Endometrial microvascular endothelial cells (primary cell): ENCODE data around the gene KRI1. TPM values are rescaled to one million over a fixed set of nuclear protein-coding genes. Genes with fewer than 3 reads are reported as not detected.

Experiments
- in situ Hi-C: cut with HindIII; loops from 2 replicates; pipeline ENCODE4 v1.10.0; 2017; ENCODE audit warnings: low sequenced_read_pairs, low pct_unique_long_range_greater_than_20kb; ENCODE audit errors: inconsistent ontology term
- total RNA-seq: library from RNA; depleted of rRNA; stranded (reverse); fragments of >200 nt; gene quantifications from one replicate; pipeline ENCODE4 v1.2.3, GENCODE V29; 2015; ENCODE audit errors: inconsistent ontology term

Gene KRI1
- total RNA-seq = 10.2 TPM

DNA sequence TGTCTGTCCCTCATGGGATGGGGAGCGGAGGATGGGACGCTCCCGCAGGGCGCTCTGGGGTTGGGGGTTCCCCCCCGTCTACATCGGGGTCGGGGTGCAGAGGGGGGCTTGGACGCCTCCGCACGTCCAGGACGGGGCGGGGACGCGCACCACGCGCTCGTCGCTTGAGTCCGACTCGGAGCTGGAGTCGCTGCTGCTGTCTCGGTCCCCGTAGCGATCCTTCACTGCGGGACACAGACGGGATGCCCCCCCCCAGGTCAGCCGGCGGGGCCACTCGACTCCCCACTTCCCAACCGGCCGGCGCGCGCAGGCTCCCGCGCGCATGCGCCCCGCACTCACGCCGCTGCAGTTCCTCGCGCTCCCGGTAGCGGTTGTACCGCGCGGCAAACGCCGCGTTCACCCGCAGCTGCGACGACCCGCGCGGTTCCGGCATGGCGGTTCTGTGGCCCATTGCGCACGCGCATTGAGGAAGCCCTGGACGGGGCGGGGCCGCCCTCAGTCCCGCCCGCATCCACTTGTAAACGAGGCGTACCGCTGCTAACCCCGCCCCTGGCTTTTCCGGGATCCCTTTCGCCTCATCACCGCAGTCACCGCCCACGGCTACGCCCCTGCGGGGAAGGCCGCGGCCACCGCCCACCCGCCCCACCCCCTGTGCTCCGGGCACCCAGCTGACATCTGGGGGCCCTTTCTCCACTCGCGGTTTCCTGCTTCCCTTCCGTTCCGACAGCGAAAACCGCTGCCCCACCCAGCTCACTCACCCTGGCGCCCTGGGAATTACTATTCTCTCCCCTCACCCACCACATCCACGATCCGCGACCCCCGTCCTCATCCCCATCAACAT lies at the start of gene KRI1:
Gene KRI1, minus strand, starts transcription at position 444 of the 841 bp plus-strand sequence. Its CDS starts 11 bp downstream, at position 433.
- in situ Hi-C loops = no loop called here

DNA sequence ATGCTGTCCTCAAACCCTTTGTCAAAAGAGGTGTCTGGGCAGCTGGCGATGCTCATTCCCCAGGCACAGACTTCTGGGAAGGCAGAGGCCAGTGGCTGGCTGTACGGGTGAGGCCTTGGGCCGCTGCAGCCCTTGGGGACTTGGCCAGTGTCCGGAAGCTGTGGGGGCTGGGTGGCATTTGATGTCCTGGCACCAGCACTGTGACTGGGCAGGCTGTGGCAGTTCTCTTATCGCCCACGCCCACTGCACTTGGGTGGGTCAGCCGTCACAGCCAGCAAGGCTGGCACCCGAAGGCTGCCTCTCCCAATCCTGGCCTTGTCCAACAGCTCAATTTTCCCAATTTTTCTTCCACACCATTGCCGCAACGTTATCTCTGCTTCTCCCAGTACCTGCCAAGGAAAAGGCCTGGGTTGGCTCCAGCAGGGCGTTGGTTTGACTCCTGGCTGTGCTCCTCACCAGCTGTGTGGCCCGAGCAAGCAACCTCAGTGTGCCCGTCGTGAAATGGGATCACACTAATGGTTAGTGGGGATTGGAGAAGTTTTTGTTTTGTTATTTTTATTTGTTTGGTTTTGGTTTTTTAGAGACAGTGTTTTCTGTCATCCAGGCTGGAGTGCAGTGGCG lies 46.8 kb upstream of the KRI1 start:
- in situ Hi-C loops = no loop called here

DNA sequence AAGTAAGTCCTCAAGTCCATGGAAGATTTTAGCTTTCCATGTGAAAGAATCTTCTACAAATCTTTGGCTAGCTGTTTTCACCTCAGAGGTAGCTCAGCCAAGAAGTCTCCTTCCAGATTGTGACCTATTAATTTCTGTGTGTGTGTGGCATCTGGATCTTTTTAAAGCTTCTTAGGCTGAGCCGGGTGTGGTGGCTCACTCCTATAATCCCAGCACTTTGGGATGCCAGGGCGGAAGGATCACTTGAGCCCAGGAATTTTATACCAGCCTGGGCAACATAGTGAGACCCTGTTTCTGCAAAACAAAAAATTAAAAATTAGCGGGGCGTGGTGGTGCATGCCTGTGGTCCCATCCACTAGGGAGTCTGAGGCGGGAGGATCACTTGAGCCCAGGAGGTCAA lies 46.1 kb upstream of the KRI1 start:
- in situ Hi-C loops = no loop called here

DNA sequence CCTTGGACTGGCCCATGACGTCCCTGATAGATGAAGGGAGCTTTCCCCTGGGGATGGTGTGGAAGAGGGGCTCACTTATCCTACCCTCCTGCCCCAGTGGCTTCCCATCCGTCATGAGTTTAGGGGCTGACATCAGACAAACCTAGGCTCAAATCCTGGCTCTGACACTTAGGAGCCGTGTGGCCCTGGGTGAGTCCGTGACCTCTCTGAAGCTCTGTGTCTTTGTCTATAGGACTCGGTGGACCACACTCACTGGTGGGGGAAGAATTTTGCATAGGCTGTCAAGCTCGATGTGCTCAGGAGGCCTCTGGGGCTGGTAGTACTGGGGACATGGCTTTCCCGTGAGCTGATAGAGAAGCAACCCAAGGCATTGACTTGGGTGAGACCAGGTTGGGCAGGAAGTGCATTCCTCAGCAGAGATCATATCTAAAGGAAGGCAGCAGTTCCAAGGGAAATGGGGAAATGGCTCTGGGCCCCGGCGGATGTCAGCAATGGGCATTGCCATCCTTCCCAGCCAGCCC lies 38.7 kb upstream of the KRI1 start:
- in situ Hi-C loops = no loop called here

DNA sequence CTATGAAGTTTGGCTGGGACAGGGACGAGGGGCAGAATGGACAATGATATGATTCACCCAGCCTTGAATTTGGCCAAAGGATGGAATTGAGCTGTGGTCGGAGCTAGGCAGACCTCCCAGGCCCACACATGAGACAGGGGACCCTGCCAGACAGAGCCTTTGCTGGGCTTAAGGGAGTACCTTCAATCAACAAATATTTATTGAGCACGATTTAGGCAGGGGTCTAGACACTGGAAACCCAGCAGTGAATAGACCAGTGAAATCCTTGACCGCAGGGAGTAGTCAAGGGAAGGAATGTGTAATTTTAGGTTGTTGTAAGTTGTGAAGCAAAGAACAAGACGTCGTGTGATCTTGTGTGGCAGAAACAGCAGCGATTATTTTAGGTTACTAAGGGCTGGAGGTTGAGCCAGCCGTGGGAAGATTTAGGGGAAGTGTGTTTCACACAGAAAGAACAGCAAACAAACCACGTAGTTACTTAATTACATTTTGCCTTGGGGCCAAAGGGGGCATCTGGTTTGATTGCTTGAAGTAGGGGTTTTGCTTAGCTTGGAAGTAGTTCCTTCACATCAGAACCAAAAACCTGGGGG lies 38.2 kb upstream of the KRI1 start:
- in situ Hi-C loops = no loop called here

DNA sequence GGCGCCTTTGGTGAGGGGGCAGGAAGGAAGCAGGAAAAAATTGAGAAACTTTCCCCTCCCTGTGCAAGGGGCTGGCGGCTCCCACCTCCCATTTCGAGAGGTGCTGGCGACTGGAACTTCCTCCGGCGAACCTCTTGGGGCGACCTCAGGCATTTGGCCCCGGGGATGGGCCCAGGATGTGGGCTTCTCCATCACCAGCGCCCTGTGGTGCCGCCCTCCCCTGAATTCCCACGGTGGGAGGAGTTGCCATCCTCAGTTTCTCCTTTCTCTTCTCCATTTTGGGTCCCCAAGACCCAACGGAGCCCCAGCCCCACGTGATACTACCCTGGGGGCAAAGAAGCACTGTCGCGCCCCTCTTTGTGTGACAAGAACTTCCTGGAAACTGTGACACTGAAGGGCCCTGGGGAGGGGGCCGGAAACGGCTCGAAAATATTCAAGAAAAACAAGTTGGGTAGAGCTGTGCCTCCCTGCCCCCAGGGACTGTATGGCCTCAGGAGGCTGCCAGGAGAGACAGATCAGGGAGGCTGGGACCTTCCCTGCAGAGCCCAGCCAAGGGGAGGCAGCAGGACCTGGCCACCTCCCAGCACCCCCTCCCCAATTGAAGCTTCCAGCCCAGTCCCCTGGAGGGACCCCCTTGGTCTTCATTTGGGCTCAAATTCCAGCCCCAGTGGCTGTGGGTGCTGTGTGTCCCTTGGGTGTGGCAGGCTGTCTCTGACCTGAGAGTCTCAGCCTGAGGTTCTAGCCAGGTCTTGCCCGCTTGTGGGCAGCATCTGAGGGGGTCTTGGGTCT lies 37.5 kb upstream of the KRI1 start:
- in situ Hi-C loops = no loop called here

DNA sequence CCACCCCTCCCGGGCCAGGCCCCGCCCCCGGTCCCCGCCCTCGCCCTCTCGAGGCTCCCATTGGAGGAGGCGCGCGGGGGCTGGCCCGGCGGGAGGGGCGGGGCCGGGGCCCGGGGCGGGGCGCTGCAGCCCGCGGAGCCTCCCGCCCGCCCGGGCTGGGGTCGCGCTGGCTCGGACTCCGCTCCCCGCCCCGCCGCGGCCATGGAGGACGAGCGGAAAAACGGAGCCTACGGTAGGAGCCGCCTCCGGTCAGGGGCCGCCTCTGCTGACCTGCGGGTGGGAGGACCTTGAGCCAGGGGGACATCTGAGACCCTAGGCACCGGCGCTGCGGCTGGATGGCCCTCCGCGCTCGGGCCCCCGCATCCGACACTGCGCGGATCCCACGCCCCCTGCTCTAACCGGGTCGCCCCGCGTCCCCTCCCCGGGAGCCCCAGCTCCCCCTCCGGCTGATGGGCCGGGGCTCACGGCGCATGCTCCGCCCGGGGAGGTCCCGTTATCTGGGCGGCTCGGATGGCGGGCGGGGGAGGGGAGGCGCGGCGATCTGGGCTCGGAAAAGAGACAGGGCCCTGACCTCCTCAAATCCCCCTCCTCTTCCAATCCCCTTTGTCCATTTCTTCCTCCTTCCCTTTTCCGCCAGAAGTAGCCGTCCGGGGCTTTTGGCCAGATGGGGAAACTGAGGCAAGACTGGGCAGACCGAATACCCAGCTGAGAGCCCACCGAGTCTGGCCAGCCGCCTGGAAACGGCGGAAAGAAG lies 36.7 kb upstream of the KRI1 start:
- in situ Hi-C loops = no loop called here

DNA sequence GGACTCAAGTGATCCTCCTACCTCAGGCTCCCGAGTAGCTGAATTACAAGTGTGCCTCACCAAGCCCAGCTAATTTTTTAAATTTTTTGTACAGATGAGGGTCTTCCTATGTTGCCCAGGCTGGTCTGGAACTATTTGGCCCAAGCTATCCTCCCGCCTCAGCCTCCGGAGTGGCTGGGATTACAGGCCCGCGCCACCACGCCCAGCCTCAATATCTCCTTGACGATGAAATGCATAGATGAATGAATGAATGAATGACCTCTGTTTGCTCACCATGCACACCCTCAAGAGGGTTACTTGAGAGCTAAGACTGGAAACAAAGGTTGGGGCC lies 36.2 kb upstream of the KRI1 start:
- in situ Hi-C loops = no loop called here

DNA sequence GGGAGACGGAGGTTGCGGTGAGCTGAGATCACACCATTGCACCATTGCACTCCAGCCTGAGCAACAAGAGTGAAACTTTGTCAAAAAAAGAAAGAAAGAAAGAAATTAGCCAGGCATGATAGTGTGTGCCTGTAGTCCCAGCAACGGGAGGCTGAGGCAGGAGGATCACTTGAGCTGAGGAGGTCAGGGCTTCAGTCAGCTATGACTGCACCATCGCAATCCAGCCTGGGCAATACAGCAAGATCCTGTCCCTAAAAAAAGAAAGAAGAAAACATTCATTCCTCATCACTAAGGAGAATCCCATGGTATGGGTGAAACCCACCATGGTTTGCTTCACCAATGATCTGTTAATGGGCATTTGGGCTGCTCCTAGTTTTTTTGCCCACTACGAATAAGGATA lies 34.3 kb upstream of the KRI1 start:
- in situ Hi-C loops = no loop called here

DNA sequence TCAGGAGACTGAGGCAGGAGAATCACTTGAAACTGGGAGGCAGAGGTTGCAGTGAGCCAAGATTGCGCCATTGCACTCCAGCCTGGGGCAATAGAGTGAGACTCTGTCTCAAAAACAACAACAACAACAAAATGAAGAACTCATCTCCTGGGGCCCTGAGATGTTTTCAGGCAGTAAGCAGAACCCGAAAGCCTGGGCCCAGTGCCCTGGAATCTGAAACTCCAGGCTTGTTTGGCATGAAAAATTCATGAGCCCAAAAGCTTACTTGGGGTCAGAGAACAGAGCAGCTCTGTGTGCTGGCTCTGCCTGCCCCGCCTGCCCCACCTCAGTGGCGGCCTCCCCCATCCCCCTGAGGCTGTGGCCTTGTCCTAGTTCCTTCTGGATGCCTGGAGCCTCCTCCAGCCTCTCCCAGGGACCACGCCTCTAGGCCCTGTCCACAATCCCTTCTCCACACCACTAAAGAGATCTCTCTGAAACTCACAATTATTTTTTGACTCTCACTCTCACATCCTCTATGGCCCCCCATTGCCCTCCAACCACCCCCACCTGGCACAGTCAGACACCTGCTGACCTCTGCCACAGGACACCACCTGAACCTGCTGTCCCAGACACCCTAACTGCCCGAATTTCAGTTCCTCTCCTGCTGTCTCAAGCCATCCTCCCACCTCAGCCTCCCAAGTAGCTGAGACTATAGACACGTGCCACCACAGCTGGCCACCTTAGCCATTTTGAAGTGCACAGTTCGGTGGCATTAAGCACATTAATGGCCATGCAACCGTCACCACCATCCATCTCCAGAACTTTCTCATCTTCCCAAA lies 28.2 kb upstream of the KRI1 start:
- in situ Hi-C loops = no loop called here

DNA sequence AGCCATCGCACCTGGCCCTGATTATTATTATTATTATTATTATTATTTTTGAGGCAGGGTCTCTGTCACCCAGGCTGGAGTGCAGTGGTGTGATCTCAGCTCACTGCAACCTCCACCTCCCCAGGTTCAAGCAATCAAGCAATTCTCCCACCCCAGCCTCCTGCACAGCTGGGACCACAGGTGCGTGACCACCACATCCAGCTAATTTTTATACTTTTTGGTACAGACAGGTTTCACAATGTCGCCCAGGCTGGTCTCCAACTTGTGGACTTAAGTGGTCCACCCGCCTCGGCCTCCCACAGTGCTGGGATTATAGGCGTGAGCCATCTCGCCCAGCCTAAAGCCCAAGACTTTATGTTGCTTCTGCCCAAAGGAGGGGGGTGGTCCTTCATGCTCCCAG lies 27.3 kb upstream of the KRI1 start:
- in situ Hi-C loops = no loop called here

DNA sequence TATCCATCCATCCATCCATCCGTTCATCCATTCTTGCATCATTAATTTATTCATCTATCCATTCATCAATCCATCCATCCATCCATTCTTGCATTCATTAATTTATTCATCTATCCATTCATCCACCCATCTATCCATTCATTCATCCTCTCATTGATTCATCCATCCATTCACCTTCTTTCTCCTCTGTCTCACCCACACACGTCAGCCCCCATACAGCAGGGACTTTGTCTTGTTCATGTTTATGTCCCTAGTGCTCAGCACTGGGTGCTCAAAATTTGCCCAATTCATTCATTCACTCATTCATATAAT lies 22.0 kb upstream of the KRI1 start:
- in situ Hi-C loops = no loop called here

DNA sequence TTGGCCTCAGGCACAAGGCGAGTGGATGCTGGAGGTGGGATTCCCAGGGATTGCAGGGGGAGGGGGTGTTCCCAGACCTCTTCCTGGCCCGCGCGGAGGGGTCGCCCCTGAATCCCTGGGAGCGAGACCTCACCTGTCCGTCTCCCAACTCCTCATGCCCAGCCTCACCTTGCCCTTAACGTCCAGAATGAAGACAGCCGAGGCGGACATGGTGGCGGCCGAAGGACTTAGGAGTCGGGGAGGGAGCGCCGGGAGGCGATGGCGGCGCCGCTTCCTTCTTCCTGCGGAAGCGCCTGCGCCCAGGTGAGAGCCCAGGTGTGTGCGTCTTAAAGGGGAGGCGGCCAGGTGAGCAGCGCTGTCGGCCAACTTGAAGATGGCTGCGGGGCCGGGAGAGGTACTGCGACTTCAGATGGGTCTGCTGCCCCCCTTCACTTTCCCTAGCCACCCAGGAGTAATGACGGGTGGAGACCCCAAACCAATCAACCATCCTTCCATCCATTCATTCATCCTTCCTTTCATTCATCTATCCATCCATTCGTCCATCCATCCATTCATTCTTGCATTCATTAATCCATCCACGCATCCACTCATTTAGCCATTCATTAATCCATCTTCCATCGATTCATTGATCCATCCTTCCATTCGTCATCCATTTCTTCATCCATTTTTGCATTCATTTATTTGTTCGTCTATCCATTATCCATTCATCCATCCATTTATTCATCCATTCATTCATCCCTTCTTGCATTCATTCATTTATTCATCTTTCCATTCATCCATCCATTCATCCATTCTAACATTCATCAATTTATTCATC lies 21.4 kb upstream of the KRI1 start, which contains the start of gene AP1M2:
Gene AP1M2, minus strand, starts transcription at position 291 of the 817 bp plus-strand sequence. Its CDS starts 81 bp downstream, at position 210.
- in situ Hi-C loops = no loop called here

DNA sequence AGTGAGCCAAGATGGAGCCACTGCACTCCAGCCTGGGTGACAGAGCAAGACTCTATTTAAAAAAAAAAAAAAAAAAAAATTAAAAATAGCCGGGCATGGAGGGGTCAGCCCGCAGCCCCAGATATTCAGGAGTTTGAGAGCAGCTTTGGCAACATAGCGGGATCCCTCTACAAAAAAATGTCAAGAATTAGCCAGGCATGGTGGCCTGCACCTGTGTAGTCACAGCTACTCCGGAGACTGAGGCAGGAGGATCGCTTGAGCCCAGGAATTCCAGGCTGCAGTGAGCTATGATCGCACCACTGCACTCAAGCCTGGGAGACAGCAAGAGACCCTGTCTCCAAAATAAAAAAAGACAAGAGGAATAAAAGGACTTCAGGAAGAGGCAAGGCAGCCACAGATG lies 20.6 kb upstream of the KRI1 start:
- in situ Hi-C loops = no loop called here

DNA sequence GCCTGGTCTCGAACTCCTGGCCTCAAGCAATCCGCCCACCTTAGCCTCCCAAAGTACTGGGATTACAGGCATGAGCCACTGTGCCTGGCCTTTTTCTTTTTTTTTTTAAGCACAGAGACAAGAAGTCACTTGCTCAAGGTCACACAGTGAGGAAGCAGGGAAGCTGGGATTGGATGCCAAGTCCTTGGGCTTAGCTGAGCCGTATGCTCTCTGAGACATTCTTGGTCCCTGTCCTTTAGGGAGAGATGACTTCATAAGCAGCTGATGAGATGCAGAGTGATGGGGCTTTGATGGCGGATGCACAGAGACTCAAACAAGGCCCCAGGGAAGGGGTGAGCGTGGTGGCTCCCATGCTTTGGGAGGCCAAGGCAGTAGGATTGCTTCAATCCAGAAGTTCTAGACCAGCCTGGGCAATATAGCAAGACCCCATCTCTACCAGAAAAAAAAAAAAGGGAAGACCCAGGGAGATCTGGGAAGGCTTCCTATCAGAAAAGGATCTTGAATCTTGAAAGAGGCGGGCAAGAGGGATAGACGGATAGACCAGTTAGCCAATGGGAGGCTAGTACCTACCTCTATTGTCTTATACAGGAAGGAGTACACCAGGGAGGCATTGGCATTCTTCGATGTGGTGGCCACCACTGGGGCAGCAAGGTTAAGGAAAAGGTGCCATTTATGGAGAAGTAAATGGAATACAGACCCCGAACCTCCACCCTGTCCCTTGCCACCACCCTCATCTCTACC lies 17.4 kb upstream of the KRI1 start:
- in situ Hi-C loops = no loop called here

DNA sequence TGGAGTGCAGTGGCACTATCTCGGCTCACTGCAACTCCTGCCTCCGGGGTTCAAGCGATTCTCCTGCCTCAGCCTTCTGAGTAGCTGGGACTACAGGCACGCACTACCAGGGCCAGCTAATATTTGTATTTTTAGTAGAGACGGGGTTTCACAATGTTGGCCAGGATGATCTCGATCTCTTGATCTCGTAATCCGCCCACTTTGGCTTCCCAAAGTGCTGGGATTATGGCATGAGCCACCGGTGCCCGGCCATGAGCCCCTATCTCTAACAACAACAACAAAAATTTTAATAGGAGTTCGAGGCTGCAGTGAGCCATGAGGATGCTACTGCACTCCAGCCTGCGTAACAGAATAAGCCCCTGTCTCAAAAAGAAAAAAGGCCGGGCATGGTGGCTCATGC lies 16.3 kb upstream of the KRI1 start:
- in situ Hi-C loops = no loop called here
